DMS114 treated with DMSO at 0.1 percent for 48 hours (cell line): Measurements from ENCODE around the gene GPC5.

ENCODE experiments used
- DNase-seq: peaks from one replicate; lab custom pipeline; 2025; ENCODE audit not compliant: unreplicated experiment; lab: John Stamatoyannopoulos, UW

The GPC5 gene

GRCh38 chr13:91950803-91951202, 552.4 kb downstream of the GPC5 start:
- DNase-seq = no peak

GRCh38 chr13:91955546-91956355, 557.3 kb downstream of the GPC5 start:
- no peak for DNase-seq

GRCh38 chr13:91960947-91961346, 562.5 kb downstream of the GPC5 start:
- no peak for DNase-seq

- DNase-seq = no peak
These were observed 564.5 kb downstream of the GPC5 start for GRCh38 chr13:91962946-91963345.

GRCh38 chr13:91965511-91965910, 567.1 kb downstream of the GPC5 start:
- no peak for DNase-seq

- no peak for DNase-seq
These were observed 580.1 kb downstream of the GPC5 start for GRCh38 chr13:91978571-91978970.

- no peak for DNase-seq
These were observed 588.5 kb downstream of the GPC5 start for GRCh38 chr13:91986761-91987483.

GRCh38 chr13:91988331-91988730, 589.9 kb downstream of the GPC5 start:
- DNase-seq = no peak

- no peak for DNase-seq
These were observed 614.4 kb downstream of the GPC5 start for GRCh38 chr13:92012787-92013186.

- no peak for DNase-seq
These were observed 619.3 kb downstream of the GPC5 start for GRCh38 chr13:92017737-92018136.

GRCh38 chr13:92028695-92029094, 630.3 kb downstream of the GPC5 start:
- DNase-seq = no peak

GRCh38 chr13:92029641-92030040, 631.2 kb downstream of the GPC5 start:
- no peak for DNase-seq

GRCh38 chr13:92038905-92039304, 640.5 kb downstream of the GPC5 start:
- DNase-seq = no peak

- no peak for DNase-seq
These were observed 644.1 kb downstream of the GPC5 start for GRCh38 chr13:92042522-92042921.

GRCh38 chr13:92044351-92044750, 645.9 kb downstream of the GPC5 start:
- no peak for DNase-seq

- DNase-seq = no peak
These were observed 656.0 kb downstream of the GPC5 start for GRCh38 chr13:92054389-92054788.

- DNase-seq = no peak
These were observed 676.2 kb downstream of the GPC5 start for GRCh38 chr13:92074658-92075057.

GRCh38 chr13:92097337-92097903, 699.0 kb downstream of the GPC5 start:
- DNase-seq = no peak

GRCh38 chr13:92101801-92102200, 703.4 kb downstream of the GPC5 start:
- peak; percentile 46 for DNase-seq

GRCh38 chr13:92103689-92104153, 705.3 kb downstream of the GPC5 start:
- peak; percentile 75 for DNase-seq

GRCh38 chr13:92122186-92122853, 723.9 kb downstream of the GPC5 start:
- DNase-seq = peak; percentile 41
